OCI-LY3 (cell line): ENCODE results near the gene SERPINI1.

Source experiments
- H2AFZ ChIP-seq: fragments of 200-600, 300-600 bp; shearing (Covaris generic); 2 replicates; pipeline ENCODE4 v1.6.0; 2014; ENCODE audit warnings: antibody characterized with exemption, low read depth, low read length
- H3K27ac ChIP-seq: fragments of 200-600, 300-600 bp; sonication (generic); 2 replicates; pipeline ENCODE4 v1.5.1; 2014; ENCODE audit warnings: mild to moderate bottlenecking, low read length, moderate library complexity, mixed read lengths
- H3K27me3 ChIP-seq: fragments of 200-600, 300-600 bp; sonication (generic); 2 replicates; pipeline ENCODE4 v1.6.1; 2014; ENCODE audit warnings: low read depth, low read length, mixed read lengths
- H3K36me3 ChIP-seq: fragments of 200-600, 300-600 bp; sonication (generic); replicated peaks from 2 replicates; pipeline ENCODE3; 2014; ENCODE audit warnings: low read depth, low read length, mixed read lengths
- H3K4me1 ChIP-seq: fragments of 300-600, 200-600 bp; sonication (generic); 2 replicates; pipeline ENCODE4 v1.6.1; 2014; ENCODE audit warnings: low read length, mixed read lengths
- H3K4me2 ChIP-seq: fragments of 200-600, 300-600 bp; sonication (generic); 2 replicates; pipeline ENCODE4 v1.6.1; 2014; ENCODE audit warnings: low read length, mixed read lengths
- H3K4me3 ChIP-seq: fragments of 300-600, 200-600 bp; sonication (generic); 2 replicates; pipeline ENCODE4 v1.5.1; 2014; ENCODE audit warnings: antibody characterized with exemption, mild to moderate bottlenecking, low read length, moderate library complexity
- H3K79me2 ChIP-seq: fragments of 300-600, 200-600 bp; shearing (Covaris generic); 2 replicates; pipeline ENCODE4 v1.6.1; 2014; ENCODE audit warnings: mild to moderate bottlenecking, low read length, mixed read lengths
- H3K9ac ChIP-seq: fragments of 300-600, 200-600 bp; shearing (Covaris generic); 2 replicates; pipeline ENCODE4 v1.6.0; 2014; ENCODE audit warnings: mild to moderate bottlenecking, low read length, moderate library complexity
- H3K9me3 ChIP-seq: fragments of 200-600, 300-600 bp; shearing (Covaris generic); 2 replicates; pipeline ENCODE4 v1.6.1; 2014; ENCODE audit warnings: low read length, mixed read lengths; ENCODE audit not compliant: insufficient read depth
- H4K20me1 ChIP-seq: fragments of 200-600, 300-600 bp; sonication (generic); 2 replicates; pipeline ENCODE4 v1.6.1; 2016; ENCODE audit warnings: low read length, mixed read lengths; ENCODE audit not compliant: insufficient read depth
- EZH2phosphoT487 ChIP-seq: fragments of 200-600 bp; shearing (Covaris generic); IDR thresholded peaks from 2 replicates; pipeline ENCODE4 v1.6.1; 2018; ENCODE audit warnings: antibody characterized with exemption, mixed run types, low read depth
- TF ChIP-seq, protein P1 (sequence below): fragments of 200-600, 300-600 bp; sonication (generic); IDR thresholded peaks from 2 replicates; pipeline ENCODE4 v1.5.1; 2014; ENCODE audit warnings: antibody characterized with exemption, low read length, low read depth

Gene SERPINI1

DNA sequence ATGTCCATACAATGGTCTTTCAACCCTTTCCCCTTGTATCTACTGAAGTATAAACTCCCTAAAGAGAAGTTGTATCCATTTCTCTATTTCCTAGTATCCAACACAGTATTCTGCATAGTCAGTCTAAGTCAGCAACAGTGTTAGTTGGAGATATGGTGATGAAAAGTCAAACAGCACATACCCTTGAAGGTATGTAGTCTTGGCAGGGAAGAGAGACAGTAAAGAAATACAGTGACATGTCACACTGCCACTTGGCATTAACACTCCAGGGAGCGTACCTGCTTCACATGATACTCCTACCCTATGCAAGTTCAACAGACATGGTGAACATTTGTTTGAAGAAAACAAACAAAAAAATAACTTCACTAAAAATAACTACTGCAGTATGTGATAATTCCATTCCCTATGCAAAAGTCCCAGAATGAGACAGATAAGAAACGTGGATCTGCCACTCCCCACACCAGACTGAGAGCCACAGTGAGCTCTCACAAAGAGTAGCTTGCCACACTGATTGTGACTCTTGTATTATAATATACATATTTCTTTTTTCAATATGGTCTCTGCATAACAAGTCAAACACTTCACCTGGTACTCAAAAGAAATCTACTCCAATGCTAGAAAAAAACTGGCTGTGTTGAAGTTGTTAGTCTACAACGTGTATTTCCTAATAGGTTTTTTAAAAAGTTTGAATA is 6.7 kb upstream of the SERPINI1 start:
- peaks cover 68% of the 10 kb centered on the region for H4K20me1 ChIP-seq
- H2AFZ ChIP-seq: no peak overlapping the region
- H3K36me3 ChIP-seq: peaks cover 2% of the 10 kb centered on the region
- no peak for TF ChIP-seq EZH2phosphoT487
- TF ChIP-seq, protein P1, sequence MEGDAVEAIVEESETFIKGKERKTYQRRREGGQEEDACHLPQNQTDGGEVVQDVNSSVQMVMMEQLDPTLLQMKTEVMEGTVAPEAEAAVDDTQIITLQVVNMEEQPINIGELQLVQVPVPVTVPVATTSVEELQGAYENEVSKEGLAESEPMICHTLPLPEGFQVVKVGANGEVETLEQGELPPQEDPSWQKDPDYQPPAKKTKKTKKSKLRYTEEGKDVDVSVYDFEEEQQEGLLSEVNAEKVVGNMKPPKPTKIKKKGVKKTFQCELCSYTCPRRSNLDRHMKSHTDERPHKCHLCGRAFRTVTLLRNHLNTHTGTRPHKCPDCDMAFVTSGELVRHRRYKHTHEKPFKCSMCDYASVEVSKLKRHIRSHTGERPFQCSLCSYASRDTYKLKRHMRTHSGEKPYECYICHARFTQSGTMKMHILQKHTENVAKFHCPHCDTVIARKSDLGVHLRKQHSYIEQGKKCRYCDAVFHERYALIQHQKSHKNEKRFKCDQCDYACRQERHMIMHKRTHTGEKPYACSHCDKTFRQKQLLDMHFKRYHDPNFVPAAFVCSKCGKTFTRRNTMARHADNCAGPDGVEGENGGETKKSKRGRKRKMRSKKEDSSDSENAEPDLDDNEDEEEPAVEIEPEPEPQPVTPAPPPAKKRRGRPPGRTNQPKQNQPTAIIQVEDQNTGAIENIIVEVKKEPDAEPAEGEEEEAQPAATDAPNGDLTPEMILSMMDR: no peak
- no peak overlapping the region for H3K27ac ChIP-seq
- no peaks in the 10 kb centered on the region for H3K9me3 ChIP-seq
- no peak overlapping the region for H3K4me3 ChIP-seq
- H3K9ac ChIP-seq: no peak overlapping the region
- H3K4me1 ChIP-seq: peaks cover 21% of the 10 kb centered on the region
- H3K27me3 ChIP-seq: no peaks in the 10 kb centered on the region
- H3K79me2 ChIP-seq: peaks cover 96% of the 10 kb centered on the region
- no peak overlapping the region for H3K4me2 ChIP-seq

DNA sequence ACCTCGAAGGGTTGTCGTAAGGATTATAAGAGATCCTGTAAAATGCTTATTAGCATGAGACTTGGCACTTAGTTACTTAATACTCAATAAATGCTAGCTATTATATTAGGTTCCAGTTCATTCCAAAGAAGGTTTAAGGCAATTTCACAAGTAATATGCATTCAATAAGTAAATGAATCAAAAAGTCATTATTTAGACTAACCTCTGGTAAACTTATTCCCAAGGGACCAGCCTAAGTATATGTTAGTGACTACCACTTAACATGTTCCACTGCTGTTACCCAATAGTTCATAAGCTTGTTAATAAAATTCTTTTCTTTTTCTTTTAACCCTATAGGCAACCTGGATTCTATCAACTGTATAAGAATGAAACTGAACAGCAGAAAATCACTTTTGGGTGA is 5.9 kb upstream of the SERPINI1 start:
- Histone ChIP-seq H3K4me1 (peaks cover 21% of the 10 kb centered on the region), H3K27me3 (no peaks in the 10 kb centered on the region), H3K9me3 (no peaks in the 10 kb centered on the region), H4K20me1 (peaks cover 63% of the 10 kb centered on the region), H3K27ac (no peak overlapping the region), H3K4me2 (no peak overlapping the region), H3K9ac (no peak overlapping the region), H3K36me3 (peaks cover 2% of the 10 kb centered on the region), H3K79me2 (peaks cover 96% of the 10 kb centered on the region), H2AFZ (no peak overlapping the region), H3K4me3 (no peak overlapping the region)
- TF ChIP-seq, protein P1: no peak
- TF ChIP-seq EZH2phosphoT487: no peak

DNA sequence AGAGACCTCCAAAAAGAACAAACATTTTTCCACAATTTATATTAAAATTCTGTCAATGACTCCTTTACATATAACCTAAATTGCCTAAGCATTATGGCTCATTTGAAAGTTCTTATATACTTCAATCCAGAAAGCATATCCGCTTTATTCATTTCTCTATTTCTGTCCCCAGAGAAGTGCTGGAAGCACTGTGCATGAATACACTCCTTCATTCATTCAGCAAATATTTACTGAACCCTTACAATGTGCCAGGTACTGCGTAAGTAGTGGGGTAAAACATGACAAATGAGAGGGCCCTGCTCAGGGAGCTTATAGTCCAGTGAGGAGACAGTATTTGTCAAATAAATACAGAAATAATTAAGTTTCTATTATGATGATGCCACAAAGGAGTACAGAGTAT is 4.1 kb upstream of the SERPINI1 start:
- Histone ChIP-seq H3K27me3 (no peaks in the 10 kb centered on the region), H2AFZ (no peak overlapping the region), H3K9ac (no peak overlapping the region), H3K79me2 (peaks cover 80% of the 10 kb centered on the region), H3K4me1 (peaks cover 23% of the 10 kb centered on the region), H3K27ac (no peak overlapping the region), H3K4me3 (no peak overlapping the region), H3K9me3 (no peaks in the 10 kb centered on the region), H3K4me2 (no peak overlapping the region), H3K36me3 (peaks cover 2% of the 10 kb centered on the region), H4K20me1 (peaks cover 57% of the 10 kb centered on the region)
- TF ChIP-seq, protein P1: no peak
- TF ChIP-seq EZH2phosphoT487: no peak

DNA sequence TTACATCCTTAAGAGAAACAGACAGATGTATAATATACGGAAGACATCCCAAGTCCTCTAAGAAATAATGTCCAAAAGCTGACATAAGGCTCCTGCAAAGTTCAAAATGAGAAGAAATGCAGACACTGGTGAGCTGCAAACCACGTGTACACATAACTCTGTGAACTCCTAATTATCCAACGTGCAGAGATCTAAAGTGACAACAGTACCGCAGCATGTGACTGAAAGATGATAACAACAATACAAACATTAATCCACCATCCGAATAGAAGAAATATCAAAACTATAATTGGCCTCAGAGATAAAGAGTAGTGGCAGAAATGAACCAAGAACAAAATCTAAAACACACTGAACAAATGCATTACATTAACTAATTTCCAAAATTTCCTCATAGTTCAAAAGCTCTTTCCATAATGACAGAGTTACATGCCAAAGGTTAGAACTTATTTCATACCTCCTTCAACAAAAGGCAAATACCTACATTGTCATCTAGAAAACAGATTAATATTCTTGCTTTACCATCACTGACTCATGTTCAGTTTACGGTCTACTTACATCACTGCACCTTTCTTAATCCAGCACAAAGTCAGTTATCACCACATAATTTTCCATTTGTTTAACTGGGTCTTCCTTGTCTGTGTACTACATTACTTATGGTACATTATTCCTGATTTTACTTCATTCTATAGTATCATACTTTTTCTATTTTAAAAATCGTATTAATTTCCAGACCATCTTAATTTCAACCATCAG is 3.0 kb upstream of the SERPINI1 start:
- peaks cover 46% of the 10 kb centered on the region for H4K20me1 ChIP-seq
- H3K4me1 ChIP-seq: peaks cover 18% of the 10 kb centered on the region

More for the DNA sequence above, 3.0 kb upstream of the SERPINI1 start:
- no peak overlapping the region for H3K9ac ChIP-seq
- H3K9me3 ChIP-seq: no peaks in the 10 kb centered on the region
- no peak overlapping the region for H2AFZ ChIP-seq
- no peak overlapping the region for H3K27ac ChIP-seq
- no peak overlapping the region for H3K4me3 ChIP-seq
- H3K79me2 ChIP-seq: peaks cover 69% of the 10 kb centered on the region
- H3K27me3 ChIP-seq: no peaks in the 10 kb centered on the region; the same call in 1 of the 2 replicates
- peak overlapping the region; percentile 75; the same call in 1 of the 2 replicates for H3K4me2 ChIP-seq
- H3K36me3 ChIP-seq: peaks cover 2% of the 10 kb centered on the region
- TF ChIP-seq EZH2phosphoT487: no peak
- TF ChIP-seq, protein P1: no peak
